Spinal cord (tissue), 10 donors: ENCODE measurements around the gene CYSTM1. TPM values are rescaled to one million over a fixed set of nuclear protein-coding genes. Genes with fewer than 3 reads are reported as not detected.

Experiments used
- DNase-seq, 6 donors: peaks; one replicate each; pipeline versions ENCODE4 v3.0.0 to v3.0.0-alpha.2; 2013 to 2015; ENCODE audit warnings: low spot score in 6 of 6, low read depth in 4 of 6
- H3K27ac ChIP-seq: one replicate; pipeline ENCODE4 v1.5.1; 2013; ENCODE audit warnings: low read depth, low read length, control low read depth
- H3K27me3 ChIP-seq: one replicate; pipeline ENCODE4 v1.6.1; 2013; ENCODE audit warnings: low read length; ENCODE audit not compliant: control insufficient read depth, insufficient read depth
- H3K36me3 ChIP-seq: one replicate; pipeline ENCODE4 v1.6.1; 2013; ENCODE audit warnings: low read length; ENCODE audit not compliant: control insufficient read depth, insufficient read depth
- H3K4me1 ChIP-seq: one replicate; pipeline ENCODE4 v1.6.1; 2013; ENCODE audit warnings: low read length; ENCODE audit not compliant: control insufficient read depth, insufficient read depth
- H3K4me3 ChIP-seq: one replicate; pipeline ENCODE4 v1.5.1; 2013; ENCODE audit warnings: low read depth, low read length, control low read depth
- H3K9me3 ChIP-seq: one replicate; pipeline ENCODE4 v1.6.1; 2013; ENCODE audit warnings: low read length; ENCODE audit not compliant: control insufficient read depth, insufficient read depth
- WGBS: methylation state at CpG from one replicate; pipeline ENCODE4 v1.1.5; 2013; ENCODE audit warnings: missing lambda C conversion rate; ENCODE audit not compliant: insufficient coverage; 5-methylcytosine and 5-hydroxymethylcytosine counted together
- polyA plus RNA-seq, 2 donors: library from polyadenylated mRNA; unstranded; fragments of 120-200 nt; gene quantifications; one replicate each; pipeline ENCODE4 v1.2.1, GENCODE V29; 2013; ENCODE audit not compliant: insufficient read length in 2 of 2
- total RNA-seq, 2 donors: library from RNA; depleted of rRNA in 1 of 2; stranded (reverse); fragments of 120-200 nt in 1 of 2; fragments of >200 nt in 1 of 2; gene quantifications; one replicate each; pipeline versions ENCODE4 v1.2.3 to v1.2.4, GENCODE V29; 2013 to 2014
- donor health status: healthy.

CYSTM1 gene
- total and polyA plus RNA-seq, 4 donors = 12.7 to 42.0 (median 26.2) TPM

DNA sequence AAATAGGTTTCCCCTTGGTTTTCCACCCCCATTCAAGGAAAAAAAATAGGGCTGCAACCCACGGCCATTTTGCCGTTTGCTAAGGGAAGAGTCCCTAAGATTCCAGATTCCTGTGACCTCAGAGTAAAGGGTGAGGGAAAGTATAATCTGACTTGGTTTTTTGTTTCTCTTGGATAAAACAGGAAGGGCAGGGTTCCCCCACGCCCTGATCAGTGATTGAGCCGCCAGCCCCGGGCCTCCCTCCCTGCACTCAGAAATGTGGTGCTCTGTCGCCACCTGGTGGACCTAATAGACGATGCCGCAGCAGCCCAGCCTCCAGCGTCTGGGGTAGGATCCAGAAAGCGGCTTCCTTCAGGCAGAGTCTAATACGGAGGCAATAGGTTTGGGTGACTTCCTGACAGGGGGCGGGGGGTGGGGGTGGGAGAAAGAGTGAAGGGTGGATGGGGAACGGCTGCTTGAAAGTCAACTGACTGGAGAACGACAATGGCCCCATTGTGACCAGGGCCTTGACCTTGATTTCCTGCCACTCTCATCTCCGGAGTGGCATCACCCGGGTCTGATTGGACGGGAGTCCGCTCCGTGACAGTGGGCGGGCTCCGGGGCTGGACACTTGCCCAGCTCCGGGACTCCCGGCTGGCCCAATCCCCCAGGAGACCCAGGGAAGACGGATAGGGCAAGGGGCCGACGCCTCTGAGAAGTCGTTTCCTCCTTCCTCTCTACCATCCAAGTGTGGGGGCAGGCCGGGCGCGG lies 17.8 kb upstream of the CYSTM1 start:
- 5% methylated on average over 27 of the region's 30 CpGs for WGBS
- H3K36me3 ChIP-seq = no peaks in the 10 kb centered on the region
- H3K4me1 ChIP-seq = peaks cover 25% of the 10 kb centered on the region
- peak overlapping the region; percentile 1 for H3K27ac ChIP-seq
- peaks cover 5% of the 10 kb centered on the region for H3K27me3 ChIP-seq
- peak overlapping the region; percentile 29 for H3K4me3 ChIP-seq
- peak; percentile 75 to 96 (median 86) for DNase-seq
- H3K9me3 ChIP-seq = no peaks in the 10 kb centered on the region

DNA sequence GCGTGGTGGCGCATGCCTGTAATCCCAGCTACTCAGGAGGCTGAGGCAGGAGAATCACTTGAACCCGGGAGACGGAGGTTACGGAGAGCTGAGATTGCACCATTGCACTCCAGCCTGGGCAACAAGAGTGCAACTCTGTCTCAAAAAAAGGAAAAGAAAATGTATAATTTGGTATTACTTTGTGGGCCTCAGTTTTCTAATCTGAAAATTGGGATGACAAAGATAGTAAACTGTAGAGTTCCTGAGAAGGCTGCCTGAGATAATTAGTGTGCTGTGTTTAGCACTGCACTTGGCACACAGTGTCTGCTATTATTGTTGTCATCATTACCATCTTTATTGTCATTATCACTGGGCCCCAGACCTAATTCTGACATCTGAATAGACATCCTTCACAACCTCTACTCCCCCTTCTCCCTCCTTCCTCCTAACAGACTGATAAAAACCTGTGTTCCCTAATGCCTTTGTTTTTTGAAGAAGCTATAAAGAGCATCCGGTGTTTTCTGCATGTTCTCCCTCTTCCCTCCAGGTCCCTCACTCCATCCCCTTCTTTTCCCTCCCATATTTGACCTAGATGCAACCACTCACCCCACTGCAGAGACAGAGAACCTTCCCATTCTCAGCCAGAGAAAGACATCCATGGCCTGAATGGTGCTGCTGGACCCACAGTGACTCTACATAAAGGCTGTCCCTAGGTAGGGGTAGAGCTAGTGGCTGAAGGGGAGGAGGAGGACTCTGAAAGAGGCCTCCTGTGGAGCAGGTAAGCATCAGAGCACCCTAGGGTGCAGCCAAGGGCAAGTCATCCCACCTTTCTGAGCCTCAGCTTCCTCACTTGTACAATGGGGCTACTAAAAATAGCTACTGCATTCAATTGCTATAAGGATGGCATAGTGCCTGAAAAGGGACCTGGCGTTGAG lies 15.7 kb upstream of the CYSTM1 start:
- H3K36me3 ChIP-seq = no peaks in the 10 kb centered on the region
- peaks cover 4% of the 10 kb centered on the region for H3K4me1 ChIP-seq
- H3K4me3 ChIP-seq = no peak overlapping the region
- WGBS = 100% methylated on average over 5 of the region's 7 CpGs
- no peak for DNase-seq
- no peaks in the 10 kb centered on the region for H3K27me3 ChIP-seq
- H3K9me3 ChIP-seq = no peaks in the 10 kb centered on the region
- no peak overlapping the region for H3K27ac ChIP-seq

DNA sequence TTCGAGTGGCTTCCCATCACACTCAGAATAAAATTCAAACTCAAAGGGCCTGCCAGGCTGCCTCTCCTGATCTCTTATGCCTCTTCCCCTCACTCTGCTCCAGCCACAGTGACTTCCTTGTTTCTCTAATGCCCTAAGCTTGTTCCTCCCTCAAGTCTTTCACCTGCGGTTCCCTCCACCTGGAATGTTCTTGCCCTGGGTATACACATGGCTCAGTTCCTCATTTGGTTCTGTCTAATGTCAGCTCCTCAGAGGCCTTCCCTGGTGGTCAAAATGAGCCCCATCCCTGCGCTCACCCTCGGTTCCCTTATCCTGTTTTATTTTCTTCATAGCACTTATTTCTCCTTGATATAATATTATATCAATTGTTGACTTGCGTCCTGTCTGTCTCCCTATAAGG lies 12.7 kb upstream of the CYSTM1 start:
- WGBS = 98% methylated on average over 3 of the region's 5 CpGs
- H3K36me3 ChIP-seq = no peaks in the 10 kb centered on the region
- peaks cover 6% of the 10 kb centered on the region for H3K4me1 ChIP-seq

DNA sequence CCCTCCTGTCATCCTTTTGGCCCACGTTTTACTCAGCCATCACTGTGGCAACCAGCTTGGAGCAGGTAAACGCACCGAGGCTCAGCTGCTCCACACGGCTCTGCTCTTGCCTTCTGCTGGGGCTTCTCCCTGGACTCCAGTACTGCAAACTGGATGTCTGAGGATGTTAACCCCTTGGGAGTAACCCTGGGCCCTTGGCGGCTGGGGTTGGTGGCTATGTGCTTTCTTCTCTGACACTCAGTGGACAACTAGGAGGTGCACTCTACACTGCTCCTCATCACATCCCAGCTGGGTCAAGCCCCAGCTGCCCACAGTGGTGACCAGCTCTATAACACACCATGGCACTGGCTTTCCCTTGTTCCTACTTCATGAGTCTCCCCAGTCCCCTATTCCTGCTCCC lies 12.2 kb upstream of the CYSTM1 start:
- WGBS = 73% methylated on average over 4 of the region's 5 CpGs
- H3K27ac ChIP-seq = no peak overlapping the region
- no peak for DNase-seq

More for the DNA sequence above, 12.7 kb upstream of the CYSTM1 start:
- DNase-seq = no peak
- H3K27ac ChIP-seq = no peak overlapping the region
- no peak overlapping the region for H3K4me3 ChIP-seq
- no peaks in the 10 kb centered on the region for H3K9me3 ChIP-seq
- no peaks in the 10 kb centered on the region for H3K27me3 ChIP-seq

DNA sequence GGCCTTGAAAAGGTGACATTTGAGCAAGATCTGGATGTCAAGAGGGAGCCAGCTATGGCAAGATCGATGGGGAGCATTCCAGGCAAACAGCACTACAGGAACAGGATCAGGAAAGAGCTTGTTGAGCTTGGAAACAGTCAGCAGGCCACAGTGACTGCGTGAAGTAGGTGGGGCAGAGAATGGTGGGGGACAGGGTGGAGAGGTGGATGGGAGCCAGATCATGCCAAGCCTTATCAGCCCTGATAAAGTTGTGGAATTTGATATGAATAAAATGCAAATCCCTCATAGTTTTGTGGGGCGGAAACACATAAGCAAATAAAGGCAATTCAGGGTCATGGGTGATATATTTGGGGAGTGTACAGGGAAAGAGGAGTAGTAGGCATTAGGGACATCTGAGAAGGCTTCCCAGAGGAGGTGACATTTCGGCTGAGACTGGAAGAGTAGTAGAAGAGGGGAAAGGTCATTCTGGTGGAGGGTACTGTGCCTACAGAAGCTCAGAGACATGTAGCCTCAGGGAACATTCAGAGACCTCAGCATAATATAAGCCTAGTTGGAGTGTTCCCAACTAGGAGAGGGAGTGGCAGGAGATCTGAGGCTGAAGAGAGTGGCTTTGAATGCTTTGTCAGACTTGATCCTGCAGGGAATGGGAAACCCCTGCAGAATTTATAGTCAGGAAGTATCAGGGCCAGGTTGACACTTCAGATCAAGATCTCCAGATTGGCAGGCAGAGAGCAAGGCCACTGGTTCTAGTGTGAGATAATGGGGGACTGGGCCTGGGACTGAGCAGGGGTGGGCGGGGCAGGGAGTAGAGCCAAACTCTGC lies 9.7 kb upstream of the CYSTM1 start:
- 78% methylated on average over 5 of the region's 5 CpGs for WGBS
- Histone ChIP-seq H3K27ac (no peak overlapping the region), H3K27me3 (no peaks in the 10 kb centered on the region), H3K36me3 (no peaks in the 10 kb centered on the region), H3K9me3 (no peaks in the 10 kb centered on the region), H3K4me3 (no peak overlapping the region), H3K4me1 (peaks cover 2% of the 10 kb centered on the region)
- DNase-seq = no peak

More for the DNA sequence above, 12.2 kb upstream of the CYSTM1 start:
- Histone ChIP-seq H3K9me3 (no peaks in the 10 kb centered on the region), H3K4me3 (no peak overlapping the region), H3K4me1 (peaks cover 2% of the 10 kb centered on the region), H3K27me3 (no peaks in the 10 kb centered on the region), H3K36me3 (no peaks in the 10 kb centered on the region)

DNA sequence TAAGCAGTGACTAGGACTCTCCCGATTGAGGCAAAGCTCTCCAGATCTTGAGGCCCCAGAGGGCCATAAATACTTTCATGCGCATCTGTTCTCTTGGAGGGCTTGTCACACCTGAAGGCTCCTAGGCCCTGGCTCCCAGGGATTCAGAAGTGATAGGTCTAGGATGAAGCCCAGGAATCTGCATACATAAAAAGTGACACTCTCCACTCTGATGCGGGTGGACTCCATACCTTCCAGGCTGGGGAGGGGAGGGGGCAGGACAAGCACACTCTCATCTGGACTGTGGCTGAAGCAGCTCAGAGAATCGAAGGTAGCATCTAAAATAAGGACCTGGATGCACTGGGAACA lies 9.1 kb upstream of the CYSTM1 start:
- Histone ChIP-seq H3K27ac (no peak overlapping the region), H3K9me3 (no peaks in the 10 kb centered on the region), H3K4me3 (no peak overlapping the region), H3K36me3 (no peaks in the 10 kb centered on the region), H3K4me1 (peaks cover 2% of the 10 kb centered on the region), H3K27me3 (no peaks in the 10 kb centered on the region)
- DNase-seq = no peak
- 63% methylated on average over 3 of the region's 4 CpGs for WGBS

DNA sequence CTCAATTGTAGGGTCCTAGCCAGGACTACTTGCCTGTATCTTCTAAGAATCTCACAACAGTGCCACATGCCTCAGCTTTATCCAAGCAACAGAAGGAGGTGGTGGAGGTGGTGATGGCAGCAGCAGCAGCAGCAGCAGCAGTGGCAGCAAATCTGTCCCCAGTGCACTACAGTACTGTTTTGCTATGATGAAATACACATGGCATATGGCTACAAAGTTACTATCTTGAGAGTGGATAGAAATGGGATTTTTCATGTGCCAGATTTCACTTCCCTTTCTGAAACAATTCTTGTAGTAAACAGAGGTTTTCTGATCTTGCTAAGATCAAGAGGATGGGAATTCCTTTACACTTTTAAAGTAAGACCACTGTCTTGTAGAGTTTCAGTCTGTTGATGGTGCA lies 8.1 kb upstream of the CYSTM1 start:
- Histone ChIP-seq H3K27me3 (no peaks in the 10 kb centered on the region), H3K36me3 (no peaks in the 10 kb centered on the region), H3K27ac (no peak overlapping the region), H3K4me3 (no peak overlapping the region), H3K9me3 (no peaks in the 10 kb centered on the region), H3K4me1 (peaks cover 2% of the 10 kb centered on the region)
- DNase-seq = no peak

DNA sequence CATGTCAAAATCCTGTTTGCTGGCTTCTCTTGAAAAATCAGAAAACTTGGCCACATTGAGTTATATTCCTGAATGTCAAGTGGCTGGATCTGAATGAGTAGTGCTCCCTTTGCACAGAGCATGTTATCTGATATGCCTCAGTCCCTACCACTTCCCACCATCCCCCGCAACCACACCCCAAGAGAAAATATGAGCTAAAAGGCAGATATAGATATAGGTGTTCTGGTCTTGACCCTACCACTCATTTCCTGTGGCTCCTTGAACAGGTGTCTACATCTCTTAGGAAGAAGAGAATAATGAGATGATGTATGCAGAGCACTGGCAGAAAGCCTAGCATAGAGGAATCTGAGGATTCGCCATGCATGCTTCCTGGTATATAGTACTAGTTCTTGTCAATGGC lies 6.6 kb upstream of the CYSTM1 start:
- Histone ChIP-seq H3K36me3 (no peaks in the 10 kb centered on the region), H3K9me3 (no peaks in the 10 kb centered on the region), H3K4me3 (no peak overlapping the region), H3K27me3 (no peaks in the 10 kb centered on the region), H3K27ac (no peak overlapping the region), H3K4me1 (peaks cover 2% of the 10 kb centered on the region)
- DNase-seq = no peak
- 100% methylated on average over 1 of the region's 2 CpGs for WGBS

DNA sequence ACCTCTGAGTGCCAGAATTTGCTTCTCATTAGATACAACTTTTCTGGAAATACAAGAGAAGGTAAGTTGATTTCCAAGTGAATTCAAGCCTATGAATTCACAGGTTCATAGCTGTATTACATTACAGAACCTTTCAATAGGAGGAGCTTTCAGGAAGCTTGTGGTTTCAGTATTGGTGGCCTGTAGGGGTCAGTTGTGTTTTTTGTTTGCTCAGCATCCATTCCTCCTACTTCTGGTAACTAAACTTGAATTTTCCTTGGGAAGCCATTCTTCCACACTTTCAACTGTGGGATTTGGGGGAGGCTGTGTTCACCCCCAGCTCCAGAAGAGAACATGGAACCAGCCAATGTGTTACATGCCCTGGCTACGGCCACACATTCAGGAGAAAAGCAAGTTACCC lies 5.6 kb upstream of the CYSTM1 start:
- Histone ChIP-seq H3K4me3 (no peak overlapping the region), H3K27ac (no peak overlapping the region), H3K4me1 (peaks cover 3% of the 10 kb centered on the region), H3K9me3 (no peaks in the 10 kb centered on the region), H3K27me3 (no peaks in the 10 kb centered on the region), H3K36me3 (no peaks in the 10 kb centered on the region)
- WGBS = 100% methylated on average over 1 of the region's 1 CpG
- no peak for DNase-seq
